ENCODE results near the gene PIGN. TPM values are rescaled to one million over a fixed set of nuclear protein-coding genes. Genes with fewer than 3 reads are reported as not detected.

The PIGN gene
- total and polyA plus RNA-seq, 2 of the 8 experiments (the other 6 are each of a cell fraction or from before 2014, with no cell fraction given): 20.9 to 26.3 TPM

DNA sequence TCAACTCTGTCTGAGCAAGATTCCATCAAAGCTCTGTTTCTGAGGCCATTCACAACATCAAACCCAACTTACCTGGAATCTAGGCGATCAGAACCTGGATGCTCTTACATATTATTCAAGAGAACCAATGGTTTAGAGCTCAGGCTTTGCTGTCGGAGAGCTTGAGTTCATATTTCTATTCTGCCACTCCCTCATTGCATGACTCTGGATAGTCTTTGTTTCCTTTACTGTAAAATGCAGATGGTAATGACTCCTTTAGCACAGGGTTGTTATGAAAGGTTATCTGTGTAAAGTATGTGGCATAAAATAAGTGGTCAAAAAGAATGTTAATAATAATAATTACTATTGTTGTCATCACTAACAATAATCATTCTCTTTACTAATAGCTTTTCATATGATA is 12.8 kb upstream of the PIGN start:
- ChIA-PET CTCF (ENCODE audit: partially characterized antibody) (interaction anchor here (0.7 to 1.5 kb wide), 4 partner anchors 11 to 63 kb away, joined by 3 to 5 read pairs (median 4); no protein-coding TSS in a partner anchor), POLR2A (ENCODE audit: partially characterized antibody) (interaction anchor here (0.6 to 1.6 kb wide), 3 partner anchors 9 to 49 kb away, joined by 3 to 9 read pairs (median 8); partner anchors contain the start of genes PIGN and RELCH)
- Histone ChIP-seq H3K9ac (replicated peaks in 1 of 4; ENCODE audit: extremely low read depth in 1 of 4, low read depth in 3 of 4, low read length in 3 of 4) (peak overlapping the region in 1 of 4 experiments; percentile 34; a peak in 1 of 7 replicates), H3K56ac (replicated peaks; ENCODE audit: insufficient read length, low read depth, low read length) (no peak overlapping the region), H2BK20ac (ENCODE audit: low read length) (no peak overlapping the region), H4K5ac (ENCODE audit: insufficient read length, low read depth, low read length) (no peak overlapping the region), H2BK12ac (ENCODE audit: low read depth, low read length) (no peak overlapping the region), H3K4ac (replicated peaks; ENCODE audit: insufficient read length, low read depth, low read length) (no peak overlapping the region), H3K4me2 (ENCODE audit: insufficient read depth in 1 of 2, low read depth in 2 of 2, low read length in 2 of 2) (no peak overlapping the region), H4K91ac (replicated peaks; ENCODE audit: insufficient read length, low read length) (no peak overlapping the region), H2BK15ac (ENCODE audit: low read length) (no peak overlapping the region), H3K36me3 (ENCODE audit: control insufficient read depth in 2 of 4, insufficient read depth in 4 of 4, low read length in 3 of 4) (no peaks in the 10 kb centered on the region), H2BK5ac (ENCODE audit: low read depth, low read length) (no peak overlapping the region), H2AFZ (ENCODE audit: low read length) (no peak overlapping the region), H3K4me1 (replicated peaks in 1 of 4; ENCODE audit: control insufficient read depth in 3 of 4, insufficient read depth in 4 of 4, low read length in 3 of 4) (no peaks in the 10 kb centered on the region), H3K18ac (ENCODE audit: extremely low read depth, low read length) (no peak overlapping the region), H3K4me3 (ENCODE audit: extremely low read depth in 1 of 4, insufficient read depth in 2 of 4, low read depth in 3 of 4, low read length in 4 of 4) (no peak overlapping the region), H3K79me1 (ENCODE audit: low read depth, low read length) (peaks cover 2% of the 10 kb centered on the region; the same call in 1 of the 2 replicates), H3K23ac (ENCODE audit: insufficient read length) (no peak overlapping the region), H4K20me1 (replicated peaks in 1 of 2; ENCODE audit: control insufficient read depth in 1 of 2, insufficient read depth in 2 of 2, low read length in 2 of 2) (peaks cover 0 to 3% of the 10 kb centered on the region in 2 experiments), H3K27me3 (replicated peaks in 1 of 4; ENCODE audit: control insufficient read depth in 3 of 4, extremely low read depth in 1 of 4, insufficient read depth in 3 of 4, low read length in 3 of 4) (no peaks in the 10 kb centered on the region), H2BK120ac (replicated peaks; ENCODE audit: low read depth, low read length) (no peak overlapping the region), H3K79me2 (ENCODE audit: control insufficient read depth in 1 of 2, insufficient read depth in 2 of 2, low read length in 2 of 2) (peaks cover 5 to 92% of the 10 kb centered on the region in 2 experiments; a peak in 3 of 4 replicates), H4K8ac (ENCODE audit: extremely low read depth, insufficient read depth, low read length) (no peak overlapping the region), H3K23me2 (ENCODE audit: low read depth, low read length) (no peaks in the 10 kb centered on the region), H2AK5ac (ENCODE audit: low read depth, low read length) (no peak overlapping the region), H3K14ac (ENCODE audit: insufficient read length) (no peak overlapping the region), H3K27ac (ENCODE audit: low read depth, low read length) (no peak overlapping the region), H3K9me3 (ENCODE audit: insufficient read depth in 2 of 2, low read depth in 1 of 2, low read length in 1 of 2) (no peaks in the 10 kb centered on the region)
- DNase-seq (ENCODE audit: low read depth in 1 of 2, low spot score in 2 of 2): no peak
- TF ChIP-seq RBBP5 (IDR thresholded peaks at IDR 0.05; ENCODE audit: borderline replicate concordance, low read depth, low read length) (no peak), TEAD4 (IDR thresholded peaks at IDR 0.05; ENCODE audit: low read depth, low read length) (no peak), SP4 (IDR thresholded peaks at IDR 0.05; ENCODE audit: low read length) (no peak), NANOG (IDR thresholded peaks at IDR 0.05; ENCODE audit: insufficient read depth, low read depth, low read length, poor library complexity, severe bottlenecking) (no peak), YY1 (IDR thresholded peaks at IDR 0.05; ENCODE audit: low read depth, low read length) (no peak)
- WGBS, 2 experiments (ENCODE audit: extremely low coverage in 1 of 2, insufficient coverage in 1 of 2, insufficient read length in 1 of 2, insufficient replicate concordance in 2 of 2, low coverage in 1 of 2, low lambda C conversion rate in 2 of 2, missing lambda C conversion rate in 1 of 2): 89% methylated on average over 2 of the region's 2 CpGs; no CpG with 5 or more reads in 1 of the 2 experiments
- no peak for FAIRE-seq

Measured in H1 (cell line).